Measurements from ENCODE around the gene ZPR1. TPM values are rescaled to one million over a fixed set of nuclear protein-coding genes. Genes with fewer than 3 reads are reported as not detected.

The ZPR1 gene
- total RNA-seq, 1 donor from 2014 or later, result 65.1 TPM

DNA sequence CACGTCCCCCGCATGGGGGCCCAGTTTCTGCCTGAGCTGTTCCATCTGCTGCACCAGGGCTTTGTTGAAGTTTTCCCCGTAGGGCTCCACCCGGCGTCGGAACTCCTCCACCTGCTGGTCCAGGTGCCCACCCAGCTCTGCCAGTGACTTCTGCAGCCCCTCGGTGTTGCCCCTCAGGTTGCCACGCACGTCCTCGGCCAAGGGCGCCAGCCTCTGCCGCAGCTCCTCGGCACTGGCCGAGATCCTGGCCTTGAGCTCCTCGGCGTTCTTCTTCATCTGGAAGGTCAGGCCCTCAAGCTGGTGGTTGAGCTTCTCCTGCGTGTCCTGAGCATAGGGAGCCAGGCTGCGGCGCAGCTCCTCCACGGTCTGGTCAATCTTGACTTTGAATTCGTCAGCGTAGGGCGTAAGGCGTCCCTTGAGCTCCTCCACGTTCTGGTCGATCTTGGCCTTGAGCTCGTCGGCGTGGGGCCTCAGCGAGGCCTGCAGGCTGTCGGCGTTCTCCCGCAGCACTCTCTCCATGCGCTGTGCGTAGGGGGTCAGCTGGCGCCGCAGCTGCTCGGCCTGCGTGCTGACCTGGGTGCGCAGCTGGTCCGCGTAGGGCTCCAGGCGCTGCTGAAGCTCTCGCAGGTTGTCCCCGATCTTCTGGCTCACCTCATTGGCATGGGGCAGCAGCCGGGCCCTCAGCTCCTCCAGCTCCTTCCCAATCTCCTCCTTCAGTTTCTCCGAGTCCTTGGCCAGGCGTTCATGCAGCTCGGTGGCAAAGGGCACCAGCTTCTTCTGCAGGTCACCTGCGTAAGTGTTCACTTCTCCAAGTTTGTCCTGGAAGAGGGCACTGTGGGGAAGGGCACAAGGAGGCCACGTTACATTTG lies 33.5 kb upstream of the ZPR1 start:
- Mint-ChIP-seq H3K4me1 (ENCODE audit: low read depth, unreplicated experiment) (no peaks in the 10 kb centered on the region), H3K9me3 (ENCODE audit: unreplicated experiment) (no peaks in the 10 kb centered on the region), H3K4me3 (ENCODE audit: unreplicated experiment) (no peak overlapping the region), H3K36me3 (ENCODE audit: low read depth, unreplicated experiment) (peaks cover 2% of the 10 kb centered on the region), H3K27me3 (ENCODE audit: low read depth, unreplicated experiment) (peaks cover 18% of the 10 kb centered on the region), H3K27ac (ENCODE audit: unreplicated experiment) (no peak overlapping the region)
- Histone ChIP-seq H3K9me3 (ENCODE audit: insufficient read depth, low read depth, low read length) (no peaks in the 10 kb centered on the region), H3K27ac (ENCODE audit: low read depth, low read length) (no peak overlapping the region), H3K4me2 (ENCODE audit: low read length) (no peak overlapping the region), H4K20me1 (ENCODE audit: insufficient read depth, low read length) (no peaks in the 10 kb centered on the region), H3K4me1 (ENCODE audit: insufficient read depth, low read length) (no peaks in the 10 kb centered on the region), H3K27me3 (ENCODE audit: insufficient read depth, low read length) (peaks cover 1% of the 10 kb centered on the region), H3K4me3 (ENCODE audit: insufficient read depth, low read depth, low read length) (no peak overlapping the region), H3K79me2 (ENCODE audit: insufficient read depth, low read length) (no peaks in the 10 kb centered on the region), H3K9ac (ENCODE audit: low read length) (no peak overlapping the region), H2AFZ (ENCODE audit: low read depth, low read length) (no peak overlapping the region), H3K36me3 (ENCODE audit: insufficient read depth, low read length) (no peaks in the 10 kb centered on the region)
- DNase-seq (ENCODE audit: low read depth) (no peak), FAIRE-seq (no peak)
- TF ChIP-seq EZH2 (IDR thresholded peaks at IDR 0.05; ENCODE audit: insufficient read depth, low read length), result no peak
- TF ChIP-seq, protein P1, sequence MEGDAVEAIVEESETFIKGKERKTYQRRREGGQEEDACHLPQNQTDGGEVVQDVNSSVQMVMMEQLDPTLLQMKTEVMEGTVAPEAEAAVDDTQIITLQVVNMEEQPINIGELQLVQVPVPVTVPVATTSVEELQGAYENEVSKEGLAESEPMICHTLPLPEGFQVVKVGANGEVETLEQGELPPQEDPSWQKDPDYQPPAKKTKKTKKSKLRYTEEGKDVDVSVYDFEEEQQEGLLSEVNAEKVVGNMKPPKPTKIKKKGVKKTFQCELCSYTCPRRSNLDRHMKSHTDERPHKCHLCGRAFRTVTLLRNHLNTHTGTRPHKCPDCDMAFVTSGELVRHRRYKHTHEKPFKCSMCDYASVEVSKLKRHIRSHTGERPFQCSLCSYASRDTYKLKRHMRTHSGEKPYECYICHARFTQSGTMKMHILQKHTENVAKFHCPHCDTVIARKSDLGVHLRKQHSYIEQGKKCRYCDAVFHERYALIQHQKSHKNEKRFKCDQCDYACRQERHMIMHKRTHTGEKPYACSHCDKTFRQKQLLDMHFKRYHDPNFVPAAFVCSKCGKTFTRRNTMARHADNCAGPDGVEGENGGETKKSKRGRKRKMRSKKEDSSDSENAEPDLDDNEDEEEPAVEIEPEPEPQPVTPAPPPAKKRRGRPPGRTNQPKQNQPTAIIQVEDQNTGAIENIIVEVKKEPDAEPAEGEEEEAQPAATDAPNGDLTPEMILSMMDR (IDR thresholded peaks at IDR 0.05; ENCODE audit: insufficient read depth, low read depth, low read length), result no peak

DNA sequence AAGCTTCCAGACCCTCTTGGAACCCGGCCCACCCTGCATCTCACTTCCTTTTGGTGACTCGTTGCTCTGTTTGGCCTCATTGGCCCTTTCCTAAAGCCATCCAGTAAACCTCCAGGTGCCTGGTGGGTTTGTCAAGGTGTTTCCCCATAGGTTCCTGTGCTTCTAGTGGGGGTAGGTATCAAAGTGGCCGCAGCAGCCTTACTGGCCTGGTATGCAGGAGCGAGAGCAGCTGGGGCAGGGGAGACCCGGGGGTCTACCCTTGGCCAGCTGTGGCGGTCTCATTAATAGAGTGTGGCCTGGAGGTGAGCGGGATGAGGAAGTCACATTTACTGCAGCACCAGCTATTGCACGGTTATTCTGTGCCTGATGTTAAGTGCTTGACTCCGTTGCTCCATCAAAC lies 31.2 kb upstream of the ZPR1 start:
- H3K36me3 ChIP-seq (ENCODE audit: insufficient read depth, low read length), result no peaks in the 10 kb centered on the region
- no peak overlapping the region for H3K27ac ChIP-seq (ENCODE audit: low read depth, low read length)
- FAIRE-seq (no peak), DNase-seq (ENCODE audit: low read depth) (no peak)
- peaks cover 3% of the 10 kb centered on the region for H3K27me3 ChIP-seq (ENCODE audit: insufficient read depth, low read length)
- no peak overlapping the region for H3K27ac Mint-ChIP-seq (ENCODE audit: unreplicated experiment)
- no peak overlapping the region for H3K4me3 ChIP-seq (ENCODE audit: insufficient read depth, low read depth, low read length)
- TF ChIP-seq, protein P1 (IDR thresholded peaks at IDR 0.05; ENCODE audit: insufficient read depth, low read depth, low read length), result no peak
- TF ChIP-seq EZH2 (IDR thresholded peaks at IDR 0.05; ENCODE audit: insufficient read depth, low read length), result no peak
- no peak overlapping the region for H3K9ac ChIP-seq (ENCODE audit: low read length)
- no peaks in the 10 kb centered on the region for H3K4me1 ChIP-seq (ENCODE audit: insufficient read depth, low read length)
- H2AFZ ChIP-seq (ENCODE audit: low read depth, low read length), result no peak overlapping the region
- no peaks in the 10 kb centered on the region for H4K20me1 ChIP-seq (ENCODE audit: insufficient read depth, low read length)
- H3K27me3 Mint-ChIP-seq (ENCODE audit: low read depth, unreplicated experiment), result peaks cover 14% of the 10 kb centered on the region
- no peak overlapping the region for H3K4me2 ChIP-seq (ENCODE audit: low read length)
- H3K9me3 Mint-ChIP-seq (ENCODE audit: unreplicated experiment), result no peaks in the 10 kb centered on the region
- H3K79me2 ChIP-seq (ENCODE audit: insufficient read depth, low read length), result no peaks in the 10 kb centered on the region
- no peaks in the 10 kb centered on the region for H3K4me1 Mint-ChIP-seq (ENCODE audit: low read depth, unreplicated experiment)
- peaks cover 2% of the 10 kb centered on the region for H3K36me3 Mint-ChIP-seq (ENCODE audit: low read depth, unreplicated experiment)
- no peak overlapping the region for H3K4me3 Mint-ChIP-seq (ENCODE audit: unreplicated experiment)
- H3K9me3 ChIP-seq (ENCODE audit: insufficient read depth, low read depth, low read length), result no peaks in the 10 kb centered on the region

- no peaks in the 10 kb centered on the region for H3K9me3 ChIP-seq (ENCODE audit: insufficient read depth, low read depth, low read length)
- TF ChIP-seq EZH2 (IDR thresholded peaks at IDR 0.05; ENCODE audit: insufficient read depth, low read length), result no peak
- TF ChIP-seq, protein P1 (IDR thresholded peaks at IDR 0.05; ENCODE audit: insufficient read depth, low read depth, low read length), result no peak
- FAIRE-seq (no peak), DNase-seq (ENCODE audit: low read depth) (no peak)
- no peak overlapping the region for H3K9ac ChIP-seq (ENCODE audit: low read length)
- H4K20me1 ChIP-seq (ENCODE audit: insufficient read depth, low read length), result no peaks in the 10 kb centered on the region
- Mint-ChIP-seq H3K4me1 (ENCODE audit: low read depth, unreplicated experiment) (no peaks in the 10 kb centered on the region), H3K27ac (ENCODE audit: unreplicated experiment) (no peak overlapping the region), H3K36me3 (ENCODE audit: low read depth, unreplicated experiment) (no peaks in the 10 kb centered on the region), H3K4me3 (ENCODE audit: unreplicated experiment) (no peak overlapping the region), H3K9me3 (ENCODE audit: unreplicated experiment) (no peaks in the 10 kb centered on the region), H3K27me3 (ENCODE audit: low read depth, unreplicated experiment) (no peaks in the 10 kb centered on the region)
- no peaks in the 10 kb centered on the region for H3K36me3 ChIP-seq (ENCODE audit: insufficient read depth, low read length)
- no peak overlapping the region for H2AFZ ChIP-seq (ENCODE audit: low read depth, low read length)
- H3K27ac ChIP-seq (ENCODE audit: low read depth, low read length), result no peak overlapping the region
- no peaks in the 10 kb centered on the region for H3K4me1 ChIP-seq (ENCODE audit: insufficient read depth, low read length)
- no peaks in the 10 kb centered on the region for H3K79me2 ChIP-seq (ENCODE audit: insufficient read depth, low read length)
- H3K27me3 ChIP-seq (ENCODE audit: insufficient read depth, low read length), result peaks cover 3% of the 10 kb centered on the region
- H3K4me3 ChIP-seq (ENCODE audit: insufficient read depth, low read depth, low read length), result no peak overlapping the region
- H3K4me2 ChIP-seq (ENCODE audit: low read length), result no peak overlapping the region
Observed at GRCh38 chr11:116814502-116814901, 26.7 kb upstream of the ZPR1 start.
